Measurements from ENCODE around the gene MUC16.

MUC16 gene

GRCh38 chr19:9032136-9032631 is 22.0 kb upstream of the MUC16 start:
- no peak overlapping the region for H3K4me3 Mint-ChIP-seq
- H3K27me3 Mint-ChIP-seq, result no peaks in the 10 kb centered on the region
- H3K4me1 Mint-ChIP-seq, result no peaks in the 10 kb centered on the region
- no peaks in the 10 kb centered on the region for H3K36me3 Mint-ChIP-seq
- no peak overlapping the region for H3K27ac Mint-ChIP-seq
- no peaks in the 10 kb centered on the region for H3K9me3 Mint-ChIP-seq

- Mint-ChIP-seq H3K27me3 (no peaks in the 10 kb centered on the region), H3K9me3 (no peaks in the 10 kb centered on the region), H3K4me3 (no peak overlapping the region), H3K36me3 (no peaks in the 10 kb centered on the region), H3K27ac (no peak overlapping the region), H3K4me1 (no peaks in the 10 kb centered on the region)
These were observed 8.1 kb upstream of the MUC16 start for GRCh38 chr19:9018163-9018875.

- no peaks in the 10 kb centered on the region for H3K9me3 Mint-ChIP-seq
- H3K36me3 Mint-ChIP-seq, result no peaks in the 10 kb centered on the region
- H3K27me3 Mint-ChIP-seq, result no peaks in the 10 kb centered on the region
- no peaks in the 10 kb centered on the region for H3K4me1 Mint-ChIP-seq
- H3K4me3 Mint-ChIP-seq, result no peak overlapping the region
- H3K27ac Mint-ChIP-seq, result no peak overlapping the region
These were observed 4.6 kb upstream of the MUC16 start for GRCh38 chr19:9014803-9015202.

- Mint-ChIP-seq H3K36me3 (no peaks in the 10 kb centered on the region), H3K27me3 (no peaks in the 10 kb centered on the region), H3K4me3 (no peak overlapping the region), H3K27ac (no peak overlapping the region), H3K9me3 (no peaks in the 10 kb centered on the region), H3K4me1 (no peaks in the 10 kb centered on the region)
These were observed 3.8 kb upstream of the MUC16 start for GRCh38 chr19:9013988-9014387.

GRCh38 chr19:9011875-9012274 is 1.7 kb upstream of the MUC16 start:
- no peaks in the 10 kb centered on the region for H3K27me3 Mint-ChIP-seq
- H3K27ac Mint-ChIP-seq, result no peak overlapping the region
- H3K4me1 Mint-ChIP-seq, result no peaks in the 10 kb centered on the region
- H3K9me3 Mint-ChIP-seq, result no peaks in the 10 kb centered on the region
- H3K36me3 Mint-ChIP-seq, result no peaks in the 10 kb centered on the region
- H3K4me3 Mint-ChIP-seq, result no peak overlapping the region

- no peak overlapping the region for H3K4me3 Mint-ChIP-seq
- no peaks in the 10 kb centered on the region for H3K4me1 Mint-ChIP-seq
- no peaks in the 10 kb centered on the region for H3K27me3 Mint-ChIP-seq
- no peaks in the 10 kb centered on the region for H3K9me3 Mint-ChIP-seq
- no peak overlapping the region for H3K27ac Mint-ChIP-seq
- no peaks in the 10 kb centered on the region for H3K36me3 Mint-ChIP-seq
These were observed 484 bp upstream of the MUC16 start for GRCh38 chr19:9010693-9011092.

GRCh38 chr19:9009431-9009830 is 778 bp downstream of the MUC16 start:
- Mint-ChIP-seq H3K4me3 (no peak overlapping the region), H3K27me3 (no peaks in the 10 kb centered on the region), H3K4me1 (no peaks in the 10 kb centered on the region)

GRCh38 chr19:9008667-9009066 is 1.5 kb downstream of the MUC16 start:
- no peak overlapping the region for H3K4me3 Mint-ChIP-seq
- no peaks in the 10 kb centered on the region for H3K9me3 Mint-ChIP-seq
- no peaks in the 10 kb centered on the region for H3K27me3 Mint-ChIP-seq
- H3K36me3 Mint-ChIP-seq, result no peaks in the 10 kb centered on the region
- no peaks in the 10 kb centered on the region for H3K4me1 Mint-ChIP-seq
- H3K27ac Mint-ChIP-seq, result no peak overlapping the region

More at GRCh38 chr19:9009431-9009830, 778 bp downstream of the MUC16 start:
- H3K27ac Mint-ChIP-seq, result peak overlapping the region; percentile 46
- no peaks in the 10 kb centered on the region for H3K36me3 Mint-ChIP-seq
- H3K9me3 Mint-ChIP-seq, result no peaks in the 10 kb centered on the region

- peaks cover 11% of the 10 kb centered on the region for H3K27me3 Mint-ChIP-seq
- H3K4me1 Mint-ChIP-seq, result no peaks in the 10 kb centered on the region
- H3K4me3 Mint-ChIP-seq, result no peak overlapping the region
- no peaks in the 10 kb centered on the region for H3K36me3 Mint-ChIP-seq
- peaks cover 6% of the 10 kb centered on the region for H3K9me3 Mint-ChIP-seq
- H3K27ac Mint-ChIP-seq, result no peak overlapping the region
These were observed 9.3 kb downstream of the MUC16 start for GRCh38 chr19:9000933-9001332.

- Mint-ChIP-seq H3K4me3 (no peak overlapping the region), H3K4me1 (no peaks in the 10 kb centered on the region), H3K27ac (no peak overlapping the region), H3K27me3 (peaks cover 2% of the 10 kb centered on the region), H3K36me3 (no peaks in the 10 kb centered on the region), H3K9me3 (no peaks in the 10 kb centered on the region)
These were observed 22.0 kb downstream of the MUC16 start for GRCh38 chr19:8988204-8988603.

GRCh38 chr19:8986296-8986695 is 23.9 kb downstream of the MUC16 start:
- no peak overlapping the region for H3K4me3 Mint-ChIP-seq
- no peak overlapping the region for H3K27ac Mint-ChIP-seq
- H3K27me3 Mint-ChIP-seq, result peaks cover 2% of the 10 kb centered on the region
- H3K9me3 Mint-ChIP-seq, result peaks cover under 1% of the 10 kb centered on the region
- H3K36me3 Mint-ChIP-seq, result no peaks in the 10 kb centered on the region
- no peaks in the 10 kb centered on the region for H3K4me1 Mint-ChIP-seq

- H3K4me1 Mint-ChIP-seq, result no peaks in the 10 kb centered on the region
- H3K36me3 Mint-ChIP-seq, result no peaks in the 10 kb centered on the region
- peaks cover 19% of the 10 kb centered on the region for H3K9me3 Mint-ChIP-seq
- H3K27ac Mint-ChIP-seq, result no peak overlapping the region
- H3K27me3 Mint-ChIP-seq, result peaks cover 20% of the 10 kb centered on the region
- no peak overlapping the region for H3K4me3 Mint-ChIP-seq
These were observed 36.6 kb downstream of the MUC16 start for GRCh38 chr19:8973501-8974091.

- no peaks in the 10 kb centered on the region for H3K36me3 Mint-ChIP-seq
- H3K27me3 Mint-ChIP-seq, result peaks cover 20% of the 10 kb centered on the region
- no peak overlapping the region for H3K4me3 Mint-ChIP-seq
- H3K4me1 Mint-ChIP-seq, result no peaks in the 10 kb centered on the region
- no peaks in the 10 kb centered on the region for H3K9me3 Mint-ChIP-seq
- H3K27ac Mint-ChIP-seq, result no peak overlapping the region
These were observed 44.3 kb downstream of the MUC16 start for GRCh38 chr19:8965887-8966286.

Data from activated naive CD4-positive, alpha-beta T cell treated with anti-CD3 and anti-CD28 coated beads, Interleukin-2, amount 50 U/mL, for 24 hours (primary cell).